Right renal cortex interstitium (tissue), 3 donors: Measurements from ENCODE around the gene DSC3. TPM values are rescaled to one million over a fixed set of nuclear protein-coding genes. Genes with fewer than 3 reads are reported as not detected.
"Not testable (repeated sequence)": the region's sequence is repeated elsewhere in the genome, so short reads cannot be mapped to it uniquely, and the experiment has no call there.

Source experiments
- DNase-seq, 3 donors: peaks; one replicate each; pipeline ENCODE4 v3.0.0-alpha.2; 2013; ENCODE audit warnings: low read depth in 3 of 3, low spot score in 2 of 3
- polyA plus RNA-seq, 3 donors: library from polyadenylated mRNA; unstranded; fragments of 120-200 nt; gene quantifications; one replicate each; pipeline ENCODE4 v1.2.1, GENCODE V29; 2013; ENCODE audit not compliant: insufficient read length in 3 of 3

The DSC3 gene
- polyA plus RNA-seq, 3 donors: 1.7 to 4.4 (median 2.3) TPM

GRCh38 chr18:30978091-30978490, 64.5 kb downstream of the DSC3 start:
- not testable (repeated sequence) for DNase-seq

- peak; percentile 5 to 24 (median 15) for DNase-seq
Observed at GRCh38 chr18:30971338-30971956, 71.1 kb downstream of the DSC3 start.

DNA sequence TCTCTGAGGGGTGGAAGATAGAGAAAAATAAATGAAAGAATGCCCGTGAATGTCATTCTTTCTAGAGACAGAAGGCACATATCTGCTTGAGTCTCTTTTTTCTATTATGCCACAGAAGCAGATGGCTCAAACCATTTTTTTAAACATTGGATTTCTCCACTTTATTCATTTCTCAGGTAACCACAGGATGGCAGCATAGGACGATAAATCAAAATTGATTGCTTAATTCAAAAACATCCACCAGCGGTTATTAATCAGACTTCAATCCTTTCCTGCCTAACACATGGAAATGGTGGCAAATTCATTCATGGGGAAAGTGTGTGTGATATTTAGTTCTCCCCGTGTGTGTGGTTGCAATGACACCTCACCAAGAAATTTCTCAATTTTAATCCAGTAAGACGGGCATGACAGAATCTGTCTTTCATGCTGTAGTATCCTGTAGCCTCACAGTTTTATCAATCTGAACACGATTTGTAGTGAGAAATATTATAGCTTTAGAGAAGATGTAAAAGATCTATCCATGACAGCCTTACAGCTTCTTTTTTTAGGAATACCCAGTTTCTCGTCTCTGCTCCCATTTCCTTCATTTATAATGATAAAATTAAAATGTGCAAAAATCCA, 72.2 kb downstream of the DSC3 start:
- peak in 2 of 3 donors; percentile 6 to 12 for DNase-seq

GRCh38 chr18:30969670-30970170, 72.8 kb downstream of the DSC3 start:
- DNase-seq: no peak

DNA sequence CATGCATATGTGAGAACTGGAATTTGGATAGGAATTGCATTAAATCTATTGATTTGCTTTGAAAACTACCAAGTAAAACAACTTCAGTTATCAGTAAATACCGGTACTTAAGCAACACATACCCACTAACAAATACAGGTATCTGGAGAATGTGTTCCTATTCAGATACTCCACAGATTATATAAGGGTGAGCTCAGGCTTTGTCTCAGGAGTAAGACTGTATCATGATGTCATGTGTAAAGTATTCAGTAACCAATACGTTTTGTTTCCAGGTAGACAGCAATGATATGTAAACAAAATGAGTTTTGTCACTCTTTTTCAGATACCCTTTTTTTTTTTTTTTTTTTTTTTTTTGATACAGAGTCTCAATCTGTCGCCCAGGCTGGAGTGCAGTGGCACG, 74.8 kb downstream of the DSC3 start:
- DNase-seq: no peak

GRCh38 chr18:30965237-30965636, 77.3 kb downstream of the DSC3 start:
- DNase-seq: no peak

DNA sequence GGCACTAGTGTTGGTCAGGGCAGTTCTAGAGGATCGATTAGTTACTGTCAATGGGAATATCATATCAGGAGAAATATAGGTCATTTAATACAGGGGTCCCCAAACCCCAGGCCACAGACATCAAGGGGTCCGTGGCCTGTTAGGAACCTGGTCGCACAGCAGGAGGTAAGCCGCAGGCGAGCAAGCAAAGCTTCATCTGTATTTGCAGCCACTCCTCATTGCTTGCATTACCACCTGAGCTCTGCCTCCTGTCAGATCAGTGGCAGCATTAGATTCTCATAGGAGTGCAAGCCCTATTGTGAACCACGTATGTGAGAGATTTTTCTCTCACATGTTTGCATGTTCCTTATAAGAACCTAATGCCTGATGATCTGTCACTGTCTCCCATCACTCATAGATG, 81.9 kb downstream of the DSC3 start:
- DNase-seq: no peak

DNA sequence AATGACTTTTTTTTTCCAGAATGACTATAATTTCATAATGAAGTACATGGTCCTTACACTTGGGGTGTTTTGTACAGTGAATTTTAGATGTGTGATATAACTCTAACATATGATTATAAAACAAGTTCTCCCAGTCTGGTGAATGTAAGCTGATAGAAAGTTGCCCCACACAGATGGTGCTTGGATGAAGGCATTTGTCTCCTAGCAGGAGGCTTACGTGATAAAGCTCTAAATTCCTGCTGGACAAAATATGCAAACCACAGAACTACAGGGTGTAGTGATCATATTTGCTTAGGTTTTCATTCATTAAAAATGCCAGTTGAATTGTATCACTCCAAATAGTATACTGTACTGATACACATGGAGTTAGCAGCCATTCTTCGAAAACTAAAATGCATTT, 85.5 kb downstream of the DSC3 start:
- no peak for DNase-seq

- DNase-seq: no peak
Observed at GRCh38 chr18:30954262-30954661, 88.3 kb downstream of the DSC3 start.

DNA sequence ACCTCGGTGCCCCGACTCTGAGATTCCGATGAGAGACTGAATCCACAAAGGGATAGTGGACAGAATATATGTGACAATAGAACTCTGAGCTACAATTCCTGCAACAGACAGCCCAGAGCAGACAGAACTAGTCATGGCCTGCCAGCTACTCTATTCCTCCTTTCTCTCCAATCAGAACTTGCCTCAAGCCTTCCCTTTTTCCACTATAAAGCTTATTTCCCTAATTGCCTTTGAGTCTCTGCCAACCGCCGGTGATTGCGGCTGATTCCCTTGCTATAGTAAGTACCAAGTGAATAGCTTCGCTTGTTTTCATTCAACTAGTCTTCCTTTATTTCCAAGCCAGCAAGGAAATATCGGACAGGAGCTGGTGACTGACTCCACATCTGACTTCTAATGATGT, 96.8 kb downstream of the DSC3 start:
- DNase-seq: no peak

GRCh38 chr18:30944773-30945417, 97.6 kb downstream of the DSC3 start:
- no peak for DNase-seq

GRCh38 chr18:30940952-30941539, 101.5 kb downstream of the DSC3 start:
- DNase-seq: no peak

Other genes with a start within 250 kb of the DSC3 start
- 10 to 100 TPM; 47.2 to 51.2 (median 47.6) TPM for gene DSC2, start 59.7 kb upstream of the DSC3 start, polyA plus RNA-seq
- gene DSC1, start 120.1 kb upstream of the DSC3 start, polyA plus RNA-seq: 1 to 10 TPM; 2.0 to 3.0 (median 2.0) TPM